ENCODE data around the gene A4GALT. TPM values are rescaled to one million over a fixed set of nuclear protein-coding genes. Genes with fewer than 3 reads are reported as not detected.
"Not testable (repeated sequence)": the region's sequence is repeated elsewhere in the genome, so short reads cannot be mapped to it uniquely, and the experiment has no call there.

Gene A4GALT
- polyA plus RNA-seq, 1 experiment, result 1.8 TPM

GRCh38 chr22:42676059-42676607 is 44.5 kb downstream of the A4GALT start:
- Histone ChIP-seq H3K4me3 (ENCODE audit: low read depth, low read length) (no peak overlapping the region), H3K27me3 (ENCODE audit: control insufficient read depth, insufficient read depth, low read length) (no peaks in the 10 kb centered on the region), H3K9me3 (ENCODE audit: control insufficient read depth, insufficient read depth, low read length) (peaks cover 7% of the 10 kb centered on the region; the same call in 1 of the 2 replicates), H3K27ac (ENCODE audit: low read depth, low read length) (no peak overlapping the region)
- TF ChIP-seq CTCF (IDR thresholded peaks at IDR 0.05; ENCODE audit: low read depth, low read length), result no peak
- DNase-seq (ENCODE audit: low read depth, low spot score), result no peak
- ChIA-PET POLR2A (no interaction called here), CTCF (no interaction called here)

DNA sequence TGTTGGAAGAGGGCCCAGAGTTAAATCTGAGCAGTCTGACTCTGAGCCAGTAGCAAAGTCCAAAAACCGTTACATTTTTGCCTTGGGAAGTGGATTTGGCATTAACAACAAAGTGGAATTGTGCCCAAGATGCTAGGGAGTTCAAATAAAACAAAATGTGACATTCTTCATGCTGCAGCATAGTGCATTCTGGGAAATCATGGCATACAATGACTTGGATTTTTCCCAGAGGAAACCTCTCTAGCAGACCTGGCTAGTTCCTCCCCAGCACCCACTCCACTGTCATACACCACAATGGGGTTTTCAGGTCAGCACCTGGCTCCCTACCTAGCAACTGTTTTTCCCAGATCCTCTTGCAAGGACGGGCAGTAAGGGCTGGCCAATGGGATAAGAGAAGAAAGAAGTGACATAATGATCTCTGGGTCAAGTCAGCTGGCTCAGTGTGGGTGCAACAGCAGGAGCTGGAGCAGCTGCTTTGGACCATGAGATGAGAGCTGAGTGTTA is 46.7 kb downstream of the A4GALT start:
- H3K4me3 ChIP-seq (ENCODE audit: low read depth, low read length), result no peak overlapping the region
- no peak overlapping the region for H3K27ac ChIP-seq (ENCODE audit: low read depth, low read length)
- DNase-seq (ENCODE audit: low read depth, low spot score), result no peak
- peaks cover 7% of the 10 kb centered on the region; the same call in 1 of the 2 replicates for H3K9me3 ChIP-seq (ENCODE audit: control insufficient read depth, insufficient read depth, low read length)
- H3K27me3 ChIP-seq (ENCODE audit: control insufficient read depth, insufficient read depth, low read length), result no peaks in the 10 kb centered on the region
- CTCF ChIA-PET, result no interaction called here
- TF ChIP-seq CTCF (IDR thresholded peaks at IDR 0.05; ENCODE audit: low read depth, low read length), result no peak
- POLR2A ChIA-PET, result interaction anchor here (0.6 kb wide), 1 partner anchor 488 kb away, joined by 3 read pairs; no protein-coding TSS in a partner anchor

- H3K27ac ChIP-seq (ENCODE audit: low read depth, low read length); DNase-seq (ENCODE audit: low read depth, low spot score); H3K9me3 ChIP-seq (ENCODE audit: control insufficient read depth, insufficient read depth, low read length); H3K27me3 ChIP-seq (ENCODE audit: control insufficient read depth, insufficient read depth, low read length); H3K4me3 ChIP-seq (ENCODE audit: low read depth, low read length): not testable (repeated sequence)
- CTCF ChIA-PET, result interaction anchor here (0.9 kb wide), 1 partner anchor 12 kb away, joined by 3 read pairs; no protein-coding TSS in a partner anchor
- POLR2A ChIA-PET, result interaction anchor here (0.6 kb wide), 1 partner anchor 489 kb away, joined by 3 read pairs; no protein-coding TSS in a partner anchor
Measured at GRCh38 chr22:42673071-42673470, 47.6 kb downstream of the A4GALT start.

- Histone ChIP-seq H3K9me3 (ENCODE audit: control insufficient read depth, insufficient read depth, low read length) (no peaks in the 10 kb centered on the region), H3K27me3 (ENCODE audit: control insufficient read depth, insufficient read depth, low read length) (no peaks in the 10 kb centered on the region), H3K4me3 (ENCODE audit: low read depth, low read length) (no peak overlapping the region), H3K27ac (ENCODE audit: low read depth, low read length) (no peak overlapping the region)
- POLR2A ChIA-PET, result interaction anchor here (0.6 kb wide), 1 partner anchor 16 kb away, joined by 4 read pairs; no protein-coding TSS in a partner anchor
- CTCF ChIA-PET, result interaction anchor here (0.6 kb wide), 1 partner anchor 88 kb away, joined by 3 read pairs; no protein-coding TSS in a partner anchor
- no peak for DNase-seq (ENCODE audit: low read depth, low spot score)
- no peak for TF ChIP-seq CTCF (IDR thresholded peaks at IDR 0.05; ENCODE audit: low read depth, low read length)
Measured at GRCh38 chr22:42670921-42671709, 49.6 kb downstream of the A4GALT start.

DNA sequence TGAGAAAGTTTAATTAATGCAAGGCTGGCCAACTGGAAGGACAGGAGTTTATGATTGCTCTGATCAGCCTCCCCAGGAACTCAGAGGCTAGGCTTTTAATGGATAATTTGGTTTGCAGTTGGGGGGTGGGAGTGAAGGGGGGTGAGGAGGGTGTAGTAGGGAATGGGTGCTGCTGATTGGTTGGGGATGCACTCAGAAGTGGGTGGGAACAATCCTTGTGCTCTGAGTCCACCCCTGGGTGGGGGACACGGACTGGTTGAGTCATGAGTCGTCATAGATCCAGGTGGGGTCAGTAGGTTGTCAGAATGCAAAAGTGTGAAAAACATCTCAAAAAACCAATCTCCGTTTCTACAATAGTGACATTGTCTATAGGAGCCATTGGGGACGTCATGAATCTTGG is 50.6 kb downstream of the A4GALT start:
- ChIA-PET POLR2A (no interaction called here), CTCF (no interaction called here)
- Histone ChIP-seq H3K9me3 (ENCODE audit: control insufficient read depth, insufficient read depth, low read length) (no peaks in the 10 kb centered on the region), H3K4me3 (ENCODE audit: low read depth, low read length) (no peak overlapping the region), H3K27ac (ENCODE audit: low read depth, low read length) (no peak overlapping the region), H3K27me3 (ENCODE audit: control insufficient read depth, insufficient read depth, low read length) (no peaks in the 10 kb centered on the region)
- DNase-seq (ENCODE audit: low read depth, low spot score), result no peak
- TF ChIP-seq CTCF (IDR thresholded peaks at IDR 0.05; ENCODE audit: low read depth, low read length), result no peak

DNA sequence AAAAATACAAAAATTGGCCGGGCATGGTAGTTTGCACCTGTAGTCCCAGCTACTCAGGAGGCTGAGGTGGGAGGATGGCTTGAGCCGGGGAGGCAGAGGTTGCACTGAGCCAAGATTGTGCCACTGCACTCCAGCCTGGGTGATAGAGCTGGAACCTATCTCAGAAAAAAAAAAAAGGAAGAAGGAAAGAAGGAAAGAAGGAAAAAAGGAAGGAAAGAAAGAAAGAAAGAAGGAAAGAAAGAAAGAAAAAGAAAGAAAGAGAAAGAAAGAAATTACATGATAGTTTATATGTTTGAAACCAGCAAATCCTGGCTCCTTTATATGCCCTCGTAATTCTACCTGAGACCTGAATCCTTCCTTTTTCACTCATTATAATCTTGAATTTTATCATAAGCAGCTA is 54.3 kb downstream of the A4GALT start:
- H3K4me3 ChIP-seq (ENCODE audit: low read depth, low read length); H3K27me3 ChIP-seq (ENCODE audit: control insufficient read depth, insufficient read depth, low read length); H3K27ac ChIP-seq (ENCODE audit: low read depth, low read length); DNase-seq (ENCODE audit: low read depth, low spot score); H3K9me3 ChIP-seq (ENCODE audit: control insufficient read depth, insufficient read depth, low read length); POLR2A ChIA-PET; CTCF ChIA-PET: not testable (repeated sequence)
